ENCODE data around the gene CKAP5. TPM values are rescaled to one million over a fixed set of nuclear protein-coding genes. Genes with fewer than 3 reads are reported as not detected.

Gene CKAP5
- total RNA-seq, 4 donors from 2014 or later: 39.8 to 46.9 (median 43.4) TPM

DNA sequence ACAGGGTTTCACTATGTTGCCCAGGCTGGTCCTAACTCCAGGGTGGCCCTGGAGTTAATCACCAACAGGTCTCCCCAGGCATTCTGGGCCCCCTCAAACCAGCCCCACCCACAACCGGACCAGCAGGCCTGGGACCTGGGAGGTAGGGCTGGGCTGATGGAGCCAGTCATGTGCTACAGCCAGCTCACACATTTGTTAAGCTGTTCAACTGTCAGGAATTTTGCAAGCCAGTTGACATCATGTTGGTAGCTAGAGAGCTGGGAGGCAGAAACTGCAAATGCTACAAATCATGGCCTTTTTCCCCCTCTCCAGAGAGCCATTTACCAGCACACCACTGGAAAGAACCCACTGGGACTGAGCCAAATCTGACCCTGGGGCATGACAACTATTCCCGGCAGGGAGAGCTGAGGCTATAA lies 152.5 kb downstream of the CKAP5 start:
- ATAC-seq: peak; percentile 60
- 52% methylated on average over 2 of the region's 2 CpGs; no CpG with 5 or more reads in 1 of the 2 donors for WGBS, 2 donors (ENCODE audit: low coverage in 1 of 2)
- TF ChIP-seq POLR2A (IDR thresholded peaks at IDR 0.05): no peak
- TF ChIP-seq, protein P1, sequence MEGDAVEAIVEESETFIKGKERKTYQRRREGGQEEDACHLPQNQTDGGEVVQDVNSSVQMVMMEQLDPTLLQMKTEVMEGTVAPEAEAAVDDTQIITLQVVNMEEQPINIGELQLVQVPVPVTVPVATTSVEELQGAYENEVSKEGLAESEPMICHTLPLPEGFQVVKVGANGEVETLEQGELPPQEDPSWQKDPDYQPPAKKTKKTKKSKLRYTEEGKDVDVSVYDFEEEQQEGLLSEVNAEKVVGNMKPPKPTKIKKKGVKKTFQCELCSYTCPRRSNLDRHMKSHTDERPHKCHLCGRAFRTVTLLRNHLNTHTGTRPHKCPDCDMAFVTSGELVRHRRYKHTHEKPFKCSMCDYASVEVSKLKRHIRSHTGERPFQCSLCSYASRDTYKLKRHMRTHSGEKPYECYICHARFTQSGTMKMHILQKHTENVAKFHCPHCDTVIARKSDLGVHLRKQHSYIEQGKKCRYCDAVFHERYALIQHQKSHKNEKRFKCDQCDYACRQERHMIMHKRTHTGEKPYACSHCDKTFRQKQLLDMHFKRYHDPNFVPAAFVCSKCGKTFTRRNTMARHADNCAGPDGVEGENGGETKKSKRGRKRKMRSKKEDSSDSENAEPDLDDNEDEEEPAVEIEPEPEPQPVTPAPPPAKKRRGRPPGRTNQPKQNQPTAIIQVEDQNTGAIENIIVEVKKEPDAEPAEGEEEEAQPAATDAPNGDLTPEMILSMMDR (IDR thresholded peaks at IDR 0.05): no peak
- no peak for TF ChIP-seq EP300 (IDR thresholded peaks at IDR 0.05)
- TF ChIP-seq POLR2AphosphoS5 (IDR thresholded peaks at IDR 0.05): no peak
- peak overlapping the region in 3 of 4 donors; percentile 48 to 62 (median 50) for H3K27ac ChIP-seq
- H3K4me3 ChIP-seq: no peak overlapping the region
- peaks cover 0 to 49% (median 33%) of the 10 kb centered on the region in 3 donors for H3K4me1 ChIP-seq
- H3K27me3 ChIP-seq: no peaks in the 10 kb centered on the region
- peaks cover 0 to 85% of the 10 kb centered on the region in 2 donors for H3K36me3 ChIP-seq
- H3K9me3 ChIP-seq: no peaks in the 10 kb centered on the region

Small RNAs within 50 kb of the gene (small RNA-seq; reads per million reads assigned to genes)
- gene MIR5582: 0 reads per million in 4 donors
- gene RF00573: 0 reads per million in 4 donors
- gene SNORD67: 37.5 to 76.1 (median 57.2) reads per million in 4 donors

Other genes starting within 250 kb of the CKAP5 start
- 1 to 10 TPM; 1.9 to 4.2 (median 2.5) TPM for gene HARBI1, start 229.1 kb downstream of the CKAP5 start, total RNA-seq
- gene ATG13, start 228.7 kb downstream of the CKAP5 start, total RNA-seq: 10 to 100 TPM; 47.8 to 81.1 (median 69.5) TPM
- gene ARHGAP1, start 145.7 kb downstream of the CKAP5 start, total RNA-seq: 100 to 1,000 TPM in 1 of 4 donors, 10 to 100 TPM in 3; 57.3 to 105 (median 64.0) TPM
- gene ZNF408, start 145.2 kb downstream of the CKAP5 start, total RNA-seq: 10 to 100 TPM in 3 of 4 donors, 1 to 10 TPM in 1; 4.7 to 14.2 (median 10.4) TPM
- gene F2, start 127.1 kb downstream of the CKAP5 start, total RNA-seq: 1 to 10 TPM in 1 of 4 donors, under 1 TPM in 1, not detected in 2; 0.62 to 3.6 TPM
- gene LRP4, start 72.3 kb upstream of the CKAP5 start, total RNA-seq: 1 to 10 TPM; 2.6 to 9.8 (median 6.7) TPM
- 10 to 100 TPM; 19.1 to 27.0 (median 21.8) TPM for gene CSTPP1, start 90.5 kb upstream of the CKAP5 start, total RNA-seq

Data from gastroesophageal sphincter (tissue), 4 donors.